ENCODE measurements around the gene TMPRSS3.

The TMPRSS3 gene

GRCh38 chr21:42384989-42385388 lies 10.9 kb downstream of the TMPRSS3 start:
- no peaks in the 10 kb centered on the region for H3K36me3 ChIP-seq (ENCODE audit: insufficient read depth, low read depth, low read length)
- 0 out of 2 replicates have a peak, but pooled peaks cover 3% of the 10 kb centered on the region for H3K27me3 ChIP-seq (ENCODE audit: insufficient read depth, low read length)
- H3K4me1 ChIP-seq (ENCODE audit: insufficient read depth, low read length), result peaks cover 18% of the 10 kb centered on the region
- no peak overlapping the region for H3K27ac ChIP-seq (ENCODE audit: low read length)
- H3K4me3 ChIP-seq (ENCODE audit: low read length), result no peak overlapping the region
- no peaks in the 10 kb centered on the region for H3K9me3 ChIP-seq (ENCODE audit: insufficient read depth, low read depth, low read length)
- no peak overlapping the region for H3K9ac ChIP-seq (ENCODE audit: low read depth, low read length)

GRCh38 chr21:42384156-42384945 lies 11.5 kb downstream of the TMPRSS3 start:
- Histone ChIP-seq H3K4me1 (ENCODE audit: insufficient read depth, low read length) (peaks cover 11% of the 10 kb centered on the region; the same call in 1 of the 2 replicates), H3K9ac (ENCODE audit: low read depth, low read length) (no peak overlapping the region), H3K27ac (ENCODE audit: low read length) (no peak overlapping the region), H3K27me3 (ENCODE audit: insufficient read depth, low read length) (0 out of 2 replicates have a peak, but pooled peaks cover 3% of the 10 kb centered on the region), H3K9me3 (ENCODE audit: insufficient read depth, low read depth, low read length) (no peaks in the 10 kb centered on the region), H3K36me3 (ENCODE audit: insufficient read depth, low read depth, low read length) (no peaks in the 10 kb centered on the region), H3K4me3 (ENCODE audit: low read length) (no peak overlapping the region)

- Histone ChIP-seq H3K9ac (ENCODE audit: low read depth, low read length) (no peak overlapping the region), H3K36me3 (ENCODE audit: insufficient read depth, low read depth, low read length) (no peaks in the 10 kb centered on the region), H3K4me3 (ENCODE audit: low read length) (no peak overlapping the region), H3K27ac (ENCODE audit: low read length) (no peak overlapping the region), H3K4me1 (ENCODE audit: insufficient read depth, low read length) (peaks cover 4% of the 10 kb centered on the region; the same call in 1 of the 2 replicates), H3K9me3 (ENCODE audit: insufficient read depth, low read depth, low read length) (no peaks in the 10 kb centered on the region), H3K27me3 (ENCODE audit: insufficient read depth, low read length) (0 out of 2 replicates have a peak, but pooled peaks cover 3% of the 10 kb centered on the region)
These were observed 12.5 kb downstream of the TMPRSS3 start for GRCh38 chr21:42383331-42383730.

- H3K9me3 ChIP-seq (ENCODE audit: insufficient read depth, low read depth, low read length), result no peaks in the 10 kb centered on the region
- H3K4me1 ChIP-seq (ENCODE audit: insufficient read depth, low read length), result peaks cover 4% of the 10 kb centered on the region; the same call in 1 of the 2 replicates
- H3K27me3 ChIP-seq (ENCODE audit: insufficient read depth, low read length), result 0 out of 2 replicates have a peak, but pooled peaks cover 3% of the 10 kb centered on the region
- H3K4me3 ChIP-seq (ENCODE audit: low read length), result no peak overlapping the region
- H3K36me3 ChIP-seq (ENCODE audit: insufficient read depth, low read depth, low read length), result no peaks in the 10 kb centered on the region
- no peak overlapping the region for H3K9ac ChIP-seq (ENCODE audit: low read depth, low read length)
- no peak overlapping the region for H3K27ac ChIP-seq (ENCODE audit: low read length)
These were observed 12.9 kb downstream of the TMPRSS3 start for GRCh38 chr21:42382915-42383314.

- 0 out of 2 replicates have a peak, but pooled peaks cover 3% of the 10 kb centered on the region for H3K27me3 ChIP-seq (ENCODE audit: insufficient read depth, low read length)
- H3K9ac ChIP-seq (ENCODE audit: low read depth, low read length), result no peak overlapping the region
- no peak overlapping the region for H3K27ac ChIP-seq (ENCODE audit: low read length)
- H3K36me3 ChIP-seq (ENCODE audit: insufficient read depth, low read depth, low read length), result no peaks in the 10 kb centered on the region
- H3K4me3 ChIP-seq (ENCODE audit: low read length), result no peak overlapping the region
- H3K9me3 ChIP-seq (ENCODE audit: insufficient read depth, low read depth, low read length), result no peaks in the 10 kb centered on the region
- H3K4me1 ChIP-seq (ENCODE audit: insufficient read depth, low read length), result no peaks in the 10 kb centered on the region
These were observed 14.4 kb downstream of the TMPRSS3 start for GRCh38 chr21:42381347-42381984.

GRCh38 chr21:42379426-42380215 lies 16.2 kb downstream of the TMPRSS3 start:
- H3K9ac ChIP-seq (ENCODE audit: low read depth, low read length), result no peak overlapping the region
- no peaks in the 10 kb centered on the region for H3K36me3 ChIP-seq (ENCODE audit: insufficient read depth, low read depth, low read length)
- no peak overlapping the region for H3K27ac ChIP-seq (ENCODE audit: low read length)
- H3K4me3 ChIP-seq (ENCODE audit: low read length), result no peak overlapping the region
- H3K27me3 ChIP-seq (ENCODE audit: insufficient read depth, low read length), result peaks cover 8% of the 10 kb centered on the region
- H3K9me3 ChIP-seq (ENCODE audit: insufficient read depth, low read depth, low read length), result no peaks in the 10 kb centered on the region
- H3K4me1 ChIP-seq (ENCODE audit: insufficient read depth, low read length), result no peaks in the 10 kb centered on the region

GRCh38 chr21:42378418-42378817 lies 17.4 kb downstream of the TMPRSS3 start:
- H3K9me3 ChIP-seq (ENCODE audit: insufficient read depth, low read depth, low read length), result no peaks in the 10 kb centered on the region
- H3K4me1 ChIP-seq (ENCODE audit: insufficient read depth, low read length), result no peaks in the 10 kb centered on the region
- no peak overlapping the region for H3K27ac ChIP-seq (ENCODE audit: low read length)
- H3K9ac ChIP-seq (ENCODE audit: low read depth, low read length), result no peak overlapping the region
- no peak overlapping the region for H3K4me3 ChIP-seq (ENCODE audit: low read length)
- H3K27me3 ChIP-seq (ENCODE audit: insufficient read depth, low read length), result peaks cover 20% of the 10 kb centered on the region
- H3K36me3 ChIP-seq (ENCODE audit: insufficient read depth, low read depth, low read length), result no peaks in the 10 kb centered on the region

GRCh38 chr21:42377951-42378340 lies 17.9 kb downstream of the TMPRSS3 start:
- Histone ChIP-seq H3K9me3 (ENCODE audit: insufficient read depth, low read depth, low read length) (no peaks in the 10 kb centered on the region), H3K9ac (ENCODE audit: low read depth, low read length) (no peak overlapping the region), H3K4me3 (ENCODE audit: low read length) (no peak overlapping the region), H3K27me3 (ENCODE audit: insufficient read depth, low read length) (peaks cover 24% of the 10 kb centered on the region), H3K27ac (ENCODE audit: low read length) (no peak overlapping the region), H3K4me1 (ENCODE audit: insufficient read depth, low read length) (no peaks in the 10 kb centered on the region), H3K36me3 (ENCODE audit: insufficient read depth, low read depth, low read length) (no peaks in the 10 kb centered on the region)

- Histone ChIP-seq H3K27ac (ENCODE audit: low read length) (no peak overlapping the region), H3K4me1 (ENCODE audit: insufficient read depth, low read length) (no peaks in the 10 kb centered on the region), H3K9me3 (ENCODE audit: insufficient read depth, low read depth, low read length) (no peaks in the 10 kb centered on the region), H3K27me3 (ENCODE audit: insufficient read depth, low read length) (peaks cover 25% of the 10 kb centered on the region), H3K4me3 (ENCODE audit: low read length) (no peak overlapping the region), H3K9ac (ENCODE audit: low read depth, low read length) (no peak overlapping the region), H3K36me3 (ENCODE audit: insufficient read depth, low read depth, low read length) (no peaks in the 10 kb centered on the region)
These were observed 18.5 kb downstream of the TMPRSS3 start for GRCh38 chr21:42377211-42377950.

- peaks cover 25% of the 10 kb centered on the region for H3K27me3 ChIP-seq (ENCODE audit: insufficient read depth, low read length)
These were observed 19.4 kb downstream of the TMPRSS3 start for GRCh38 chr21:42376338-42376982.

GRCh38 chr21:42375966-42376337 lies 19.9 kb downstream of the TMPRSS3 start:
- Histone ChIP-seq H3K27ac (ENCODE audit: low read length) (no peak overlapping the region), H3K9me3 (ENCODE audit: insufficient read depth, low read depth, low read length) (no peaks in the 10 kb centered on the region), H3K36me3 (ENCODE audit: insufficient read depth, low read depth, low read length) (no peaks in the 10 kb centered on the region), H3K4me1 (ENCODE audit: insufficient read depth, low read length) (no peaks in the 10 kb centered on the region), H3K27me3 (ENCODE audit: insufficient read depth, low read length) (peaks cover 25% of the 10 kb centered on the region), H3K4me3 (ENCODE audit: low read length) (no peak overlapping the region), H3K9ac (ENCODE audit: low read depth, low read length) (no peak overlapping the region)

More at GRCh38 chr21:42376338-42376982, 19.4 kb downstream of the TMPRSS3 start:
- H3K36me3 ChIP-seq (ENCODE audit: insufficient read depth, low read depth, low read length), result no peaks in the 10 kb centered on the region
- no peak overlapping the region for H3K9ac ChIP-seq (ENCODE audit: low read depth, low read length)
- no peak overlapping the region for H3K4me3 ChIP-seq (ENCODE audit: low read length)
- H3K27ac ChIP-seq (ENCODE audit: low read length), result no peak overlapping the region
- no peaks in the 10 kb centered on the region for H3K4me1 ChIP-seq (ENCODE audit: insufficient read depth, low read length)
- no peaks in the 10 kb centered on the region for H3K9me3 ChIP-seq (ENCODE audit: insufficient read depth, low read depth, low read length)
